HEK293 (cell line): ENCODE data around the gene PARL.

ENCODE experiments used
- CTCF ChIA-PET: fragments of 350-600 bp; formaldehyde crosslinking; extraction: SDS; loops from one replicate; lab custom pipeline; 2021; ENCODE audit warnings: antibody characterized with exemption; lab: Yijun Ruan, JAX
- POLR2A ChIA-PET: fragments of 300-600 bp; formaldehyde crosslinking; extraction: SDS; loops from one replicate; lab custom pipeline; 2020; ENCODE audit warnings: antibody characterized with exemption, inconsistent platforms; lab: Yijun Ruan, JAX
- H3K27ac ChIP-seq: fragments of 200-500 bp; sonication (Bioruptor generic); 2 replicates; pipeline ENCODE4 v1.5.1; 2014; ENCODE audit warnings: low read depth, low read length, control low read depth, inconsistent platforms; ENCODE audit errors: extremely low read depth
- H3K36me3 ChIP-seq, 2 experiments: fragments of 200-500 bp in 1 of 2; sonication (Bioruptor generic) in 1 of 2; 1 replicate in 1 of 2; 2 replicates in 1 of 2; pipeline ENCODE4 v1.5.1; 2014 to 2017; ENCODE audit warnings: inconsistent platforms in 2 of 2, low read length in 2 of 2; ENCODE audit not compliant: control insufficient read depth in 2 of 2, insufficient read depth in 1 of 2
- H3K4me1 ChIP-seq: fragments of 200-500 bp; sonication (Bioruptor generic); 2 replicates; pipeline ENCODE4 v1.5.1; 2014; ENCODE audit warnings: mild to moderate bottlenecking, low read length, inconsistent platforms; ENCODE audit not compliant: control insufficient read depth, insufficient read depth
- H3K4me3 ChIP-seq: 2 replicates; pipeline ENCODE4 v1.5.1; 2011; ENCODE audit warnings: low read depth, mild to moderate bottlenecking, control low read depth, low read length, moderate library complexity
- H3K9me3 ChIP-seq: fragments of 200-500 bp; sonication (Bioruptor generic); 2 replicates; pipeline ENCODE4 v1.5.1; 2014; ENCODE audit warnings: low read depth, low read length, inconsistent platforms; ENCODE audit not compliant: control insufficient read depth, insufficient read depth
- GLI4 ChIP-seq: fragments of 450-650 bp; formaldehyde crosslinking; IDR thresholded peaks from 2 replicates; pipeline ENCODE4 v1.5.1; 2016; ENCODE audit warnings: missing biosample characterization, missing genetic modification characterization
- HOXA7 ChIP-seq: sonication (generic); formaldehyde crosslinking; IDR thresholded peaks from 2 replicates; pipeline ENCODE4 v1.8.1; 2022; ENCODE audit warnings: missing genetic modification reagents, borderline replicate concordance
- HOXC10 ChIP-seq: sonication (generic); formaldehyde crosslinking; IDR thresholded peaks from 2 replicates; pipeline ENCODE4 v1.8.1; 2023; ENCODE audit warnings: mild to moderate bottlenecking, missing genetic modification reagents
- KLF7 ChIP-seq: fragments of 450-650 bp; formaldehyde crosslinking; IDR thresholded peaks from 2 replicates; pipeline ENCODE4 v1.5.1; 2016; ENCODE audit warnings: missing biosample characterization, missing genetic modification characterization, borderline replicate concordance
- PBX3 ChIP-seq: sonication (generic); formaldehyde crosslinking; IDR thresholded peaks from 2 replicates; pipeline ENCODE4 v1.8.1; 2022; ENCODE audit warnings: mild to moderate bottlenecking, moderate library complexity, missing genetic modification reagents
- SALL2 ChIP-seq: fragments of 450-650 bp; formaldehyde crosslinking; IDR thresholded peaks from 2 replicates; pipeline ENCODE4 v1.5.0; 2017; ENCODE audit warnings: missing biosample characterization, mild to moderate bottlenecking, missing genetic modification characterization, borderline replicate concordance
- YY2 ChIP-seq: fragments of 450-650 bp; formaldehyde crosslinking; IDR thresholded peaks from 2 replicates; pipeline ENCODE4 v1.5.1; 2016; ENCODE audit warnings: missing biosample characterization, missing genetic modification characterization
- ZBTB20 ChIP-seq: fragments of 450-650 bp; formaldehyde crosslinking; IDR thresholded peaks from 2 replicates; pipeline ENCODE4 v1.5.1; 2016; ENCODE audit warnings: missing biosample characterization, missing genetic modification characterization
- ZBTB21 ChIP-seq: fragments of 450-650 bp; formaldehyde crosslinking; IDR thresholded peaks from 2 replicates; pipeline ENCODE4 v1.5.1; 2017; ENCODE audit warnings: missing biosample characterization, missing genetic modification characterization
- ZBTB49 ChIP-seq: fragments of 450-650 bp; formaldehyde crosslinking; IDR thresholded peaks from 2 replicates; pipeline ENCODE4 v1.5.1; 2016; ENCODE audit warnings: missing biosample characterization, missing genetic modification characterization, low read depth
- ZNF133 ChIP-seq: fragments of 450-650 bp; formaldehyde crosslinking; IDR thresholded peaks from 2 replicates; pipeline ENCODE4 v1.5.1; 2016; ENCODE audit warnings: missing biosample characterization, missing genetic modification characterization
- ZNF140 ChIP-seq: fragments of 450-650 bp; formaldehyde crosslinking; IDR thresholded peaks from 2 replicates; pipeline ENCODE4 v1.5.1; 2016; ENCODE audit warnings: missing biosample characterization, missing genetic modification characterization
- ZNF23 ChIP-seq: fragments of 450-650 bp; formaldehyde crosslinking; IDR thresholded peaks from 2 replicates; pipeline ENCODE4 v1.5.1; 2016; ENCODE audit warnings: missing biosample characterization, missing genetic modification characterization, borderline replicate concordance
- ZNF239 ChIP-seq: fragments of 450-650 bp; formaldehyde crosslinking; IDR thresholded peaks from 2 replicates; pipeline ENCODE4 v1.5.1; 2016; ENCODE audit warnings: missing biosample characterization, missing genetic modification characterization
- ZNF266 ChIP-seq: fragments of 450-650 bp; formaldehyde crosslinking; IDR thresholded peaks from 2 replicates; pipeline ENCODE4 v1.5.1; 2016; ENCODE audit warnings: missing biosample characterization, missing genetic modification characterization, low read depth
- ZNF37A ChIP-seq: fragments of 450-650 bp; IDR thresholded peaks from 2 replicates; pipeline ENCODE4 v1.5.1; 2018; ENCODE audit warnings: missing biosample characterization, missing genetic modification characterization
- ZNF558 ChIP-seq: fragments of 450-650 bp; formaldehyde crosslinking; IDR thresholded peaks from 2 replicates; pipeline ENCODE4 v1.5.1; 2016; ENCODE audit warnings: missing biosample characterization, missing genetic modification characterization
- ZNF596 ChIP-seq: fragments of 450-650 bp; IDR thresholded peaks from 2 replicates; pipeline ENCODE4 v1.5.0; 2018; ENCODE audit warnings: missing biosample characterization, mild to moderate bottlenecking, missing genetic modification characterization, moderate library complexity
- ZNF610 ChIP-seq: fragments of 450-650 bp; formaldehyde crosslinking; IDR thresholded peaks from 2 replicates; pipeline ENCODE4 v1.5.1; 2016; ENCODE audit warnings: missing biosample characterization, missing genetic modification characterization, borderline replicate concordance
- ZNF626 ChIP-seq: fragments of 450-650 bp; sonication (Bioruptor Pico); formaldehyde crosslinking; IDR thresholded peaks from 2 replicates; pipeline ENCODE4 v1.5.1; 2018; ENCODE audit warnings: missing biosample characterization, missing genetic modification characterization, inconsistent platforms
- ZNF704 ChIP-seq: fragments of 450-650 bp; formaldehyde crosslinking; IDR thresholded peaks from 2 replicates; pipeline ENCODE4 v1.5.1; 2016; ENCODE audit warnings: missing biosample characterization, missing genetic modification characterization
- ZNF76 ChIP-seq: fragments of 450-650 bp; formaldehyde crosslinking; IDR thresholded peaks from 2 replicates; pipeline ENCODE4; 2016; ENCODE audit warnings: low read depth, missing biosample characterization, missing genetic modification characterization, borderline replicate concordance
- ZSCAN23 ChIP-seq: fragments of 450-650 bp; formaldehyde crosslinking; IDR thresholded peaks from 2 replicates; pipeline ENCODE4 v1.5.1; 2016; ENCODE audit warnings: missing biosample characterization, missing genetic modification characterization
- ZXDB ChIP-seq: fragments of 450-650 bp; formaldehyde crosslinking; IDR thresholded peaks from 2 replicates; pipeline ENCODE4 v1.5.1; 2016; ENCODE audit warnings: missing biosample characterization, missing genetic modification characterization
- TF ChIP-seq, protein P1 (sequence below): fragments of 450-650 bp; formaldehyde crosslinking; IDR thresholded peaks from 2 replicates; pipeline ENCODE4 v1.5.1; 2016; ENCODE audit warnings: missing biosample characterization, missing genetic modification characterization

Gene PARL

GRCh38 chr3:183816681-183817510 is 67.8 kb downstream of the PARL start:
- no peaks in the 10 kb centered on the region for H3K4me1 ChIP-seq
- no peak overlapping the region for H3K27ac ChIP-seq
- no peaks in the 10 kb centered on the region for H3K9me3 ChIP-seq
- TF ChIP-seq ZNF133 (tag by site-specific recombination) (no peak), GLI4 (tag by site-specific recombination) (no peak), ZNF704 (no peak), ZBTB21 (tag by site-specific recombination) (no peak), ZNF596 (tag by site-specific recombination) (no peak), ZXDB (no peak), ZNF239 (tag by site-specific recombination) (no peak), ZBTB49 (tag by site-specific recombination) (no peak), ZNF266 (no peak), ZBTB20 (tag by site-specific recombination) (no peak), HOXC10 (CRISPR knock-in tag) (no peak), KLF7 (tag by site-specific recombination) (no peak), ZNF23 (tag by site-specific recombination) (no peak), SALL2 (tag by site-specific recombination) (no peak)
- TF ChIP-seq, protein P1, sequence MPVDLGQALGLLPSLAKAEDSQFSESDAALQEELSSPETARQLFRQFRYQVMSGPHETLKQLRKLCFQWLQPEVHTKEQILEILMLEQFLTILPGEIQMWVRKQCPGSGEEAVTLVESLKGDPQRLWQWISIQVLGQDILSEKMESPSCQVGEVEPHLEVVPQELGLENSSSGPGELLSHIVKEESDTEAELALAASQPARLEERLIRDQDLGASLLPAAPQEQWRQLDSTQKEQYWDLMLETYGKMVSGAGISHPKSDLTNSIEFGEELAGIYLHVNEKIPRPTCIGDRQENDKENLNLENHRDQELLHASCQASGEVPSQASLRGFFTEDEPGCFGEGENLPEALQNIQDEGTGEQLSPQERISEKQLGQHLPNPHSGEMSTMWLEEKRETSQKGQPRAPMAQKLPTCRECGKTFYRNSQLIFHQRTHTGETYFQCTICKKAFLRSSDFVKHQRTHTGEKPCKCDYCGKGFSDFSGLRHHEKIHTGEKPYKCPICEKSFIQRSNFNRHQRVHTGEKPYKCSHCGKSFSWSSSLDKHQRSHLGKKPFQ (tag by site-specific recombination): no peak
- POLR2A ChIA-PET: no interaction called here
- no peak overlapping the region for H3K4me3 ChIP-seq
- CTCF ChIA-PET: no interaction called here
- peaks cover 0 to 53% of the 10 kb centered on the region in 2 experiments; a peak in 2 of 3 replicates for H3K36me3 ChIP-seq

DNA sequence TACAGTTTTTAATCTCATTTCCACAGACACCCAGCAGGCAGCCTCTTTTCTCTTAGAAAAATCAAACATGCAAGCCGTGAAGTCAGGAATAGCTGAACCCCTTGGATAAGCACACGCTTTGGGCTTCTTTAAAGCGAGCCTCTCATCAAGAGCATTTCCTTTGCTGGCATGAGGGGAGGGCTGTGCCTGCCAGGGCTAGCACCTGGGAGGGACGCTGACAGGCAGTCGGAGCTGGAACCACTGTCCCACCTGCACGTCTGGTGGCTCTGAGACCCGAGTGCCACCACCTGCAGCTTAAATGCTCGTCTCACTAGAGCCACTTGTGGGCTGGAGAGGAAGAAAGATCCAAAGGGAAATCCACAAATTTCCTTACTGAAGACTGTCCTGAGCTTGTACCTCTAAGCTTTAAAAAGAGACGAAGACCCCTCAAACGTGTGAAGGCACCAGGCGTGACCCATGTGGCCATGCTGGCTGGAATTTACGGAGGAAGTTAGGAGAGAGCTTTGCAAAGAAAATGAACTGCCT is 68.7 kb downstream of the PARL start:
- POLR2A ChIA-PET: no interaction called here

More for the DNA sequence above, 68.7 kb downstream of the PARL start:
- Histone ChIP-seq H3K27ac (no peak overlapping the region), H3K4me1 (no peaks in the 10 kb centered on the region), H3K36me3 (peaks cover 0 to 61% of the 10 kb centered on the region in 2 experiments; a peak in 2 of 3 replicates), H3K9me3 (no peaks in the 10 kb centered on the region), H3K4me3 (no peak overlapping the region)
- TF ChIP-seq ZSCAN23 (tag by site-specific recombination) (no peak), HOXA7 (no peak), ZNF37A (tag by site-specific recombination) (no peak), ZNF140 (tag by site-specific recombination) (no peak), ZNF558 (tag by site-specific recombination) (no peak), ZNF610 (tag by site-specific recombination) (no peak), YY2 (tag by site-specific recombination) (no peak), PBX3 (CRISPR knock-in tag) (no peak), ZNF76 (tag by site-specific recombination) (no peak), ZNF626 (no peak)
- CTCF ChIA-PET: interaction anchor here (0.6 kb wide), 1 partner anchor 292 kb away, joined by 3 read pairs; no protein-coding TSS in a partner anchor
